SK-N-SH treated with all-trans-retinoic acid at 6 μM for 48 hours (cell line): Measurements from ENCODE around the gene PBRM1.

Experiments
- ARNTL ChIP-seq: fragments of 450-650 bp; formaldehyde crosslinking; IDR thresholded peaks from 2 replicates; pipeline ENCODE4 v1.5.0; 2020; ENCODE audit warnings: low read depth, mild to moderate bottlenecking, moderate library complexity, borderline replicate concordance
- CSDC2 ChIP-seq: fragments of 250-450 bp; sonication (Bioruptor Pico); IDR thresholded peaks from 2 replicates; pipeline ENCODE4 v1.5.0; 2020; ENCODE audit warnings: mild to moderate bottlenecking, moderate library complexity
- SNAI2 ChIP-seq: fragments of 250-450 bp; sonication (Bioruptor Pico); IDR thresholded peaks from 2 replicates; pipeline ENCODE4 v1.5.0; 2020; ENCODE audit warnings: mild to moderate bottlenecking, moderate library complexity
- TCF4 ChIP-seq: fragments of 250-450 bp; sonication (Bioruptor Pico); IDR thresholded peaks from 2 replicates; pipeline ENCODE4 v1.8.0; 2021; ENCODE audit warnings: mild to moderate bottlenecking, moderate library complexity, borderline replicate concordance
- ZFP30 ChIP-seq: fragments of 450-650 bp; formaldehyde crosslinking; IDR thresholded peaks from 2 replicates; pipeline ENCODE4 v1.5.0; 2022; ENCODE audit warnings: mild to moderate bottlenecking, moderate library complexity
- ZNF70 ChIP-seq: fragments of 450-650 bp; formaldehyde crosslinking; IDR thresholded peaks from 2 replicates; pipeline ENCODE4 v1.5.0; 2020; ENCODE audit warnings: mild to moderate bottlenecking, moderate library complexity
- TF ChIP-seq, protein P1 (sequence below): fragments of 250-450 bp; sonication (Bioruptor Pico); IDR thresholded peaks from 2 replicates; pipeline ENCODE4 v1.5.0; 2020; ENCODE audit warnings: mild to moderate bottlenecking, moderate library complexity
- TF ChIP-seq, protein P2 (sequence below): fragments of 250-450 bp; sonication (Bioruptor Pico); IDR thresholded peaks from 2 replicates; pipeline ENCODE4 v1.8.0; 2020; ENCODE audit warnings: mild to moderate bottlenecking, moderate library complexity, borderline replicate concordance
- TF ChIP-seq, protein P3 (sequence below): fragments of 250-450 bp; sonication (Bioruptor Pico); IDR thresholded peaks from 2 replicates; pipeline ENCODE4 v1.5.1; 2020; ENCODE audit warnings: low read depth, mild to moderate bottlenecking, moderate library complexity
- TF ChIP-seq, protein P4 (sequence below): fragments of 250-450 bp; sonication (Bioruptor Pico); IDR thresholded peaks from 2 replicates; pipeline ENCODE4 v1.8.0; 2021; ENCODE audit warnings: low read depth, mild to moderate bottlenecking, moderate library complexity, borderline replicate concordance

DNA sequence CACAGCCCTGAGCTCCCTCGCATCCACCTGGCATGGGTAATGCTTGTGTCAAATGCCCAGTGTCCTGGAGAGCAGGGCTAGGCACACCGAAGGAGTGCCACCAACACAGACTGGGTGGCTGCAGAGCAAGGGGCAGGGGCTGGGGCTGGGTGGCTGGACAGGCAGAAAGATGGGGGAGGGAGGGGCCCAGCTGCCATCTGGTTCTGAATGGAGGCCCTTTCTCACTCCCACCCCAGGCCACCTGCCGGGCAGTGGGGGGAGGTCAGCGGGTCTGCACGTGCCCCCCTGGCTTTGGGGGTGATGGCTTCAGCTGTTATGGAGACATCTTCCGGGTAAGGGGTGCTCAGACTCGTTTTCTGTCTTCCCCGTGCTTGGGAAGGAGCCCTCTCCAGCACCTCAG lies 173.6 kb downstream of the PBRM1 start:
- TF ChIP-seq TCF4 (no peak), ARNTL (CRISPR knock-in tag) (no peak), SNAI2 (CRISPR knock-in tag) (no peak), CSDC2 (CRISPR knock-in tag) (no peak), ZNF70 (CRISPR knock-in tag) (no peak), ZFP30 (CRISPR knock-in tag) (no peak)
- TF ChIP-seq, protein P1, sequence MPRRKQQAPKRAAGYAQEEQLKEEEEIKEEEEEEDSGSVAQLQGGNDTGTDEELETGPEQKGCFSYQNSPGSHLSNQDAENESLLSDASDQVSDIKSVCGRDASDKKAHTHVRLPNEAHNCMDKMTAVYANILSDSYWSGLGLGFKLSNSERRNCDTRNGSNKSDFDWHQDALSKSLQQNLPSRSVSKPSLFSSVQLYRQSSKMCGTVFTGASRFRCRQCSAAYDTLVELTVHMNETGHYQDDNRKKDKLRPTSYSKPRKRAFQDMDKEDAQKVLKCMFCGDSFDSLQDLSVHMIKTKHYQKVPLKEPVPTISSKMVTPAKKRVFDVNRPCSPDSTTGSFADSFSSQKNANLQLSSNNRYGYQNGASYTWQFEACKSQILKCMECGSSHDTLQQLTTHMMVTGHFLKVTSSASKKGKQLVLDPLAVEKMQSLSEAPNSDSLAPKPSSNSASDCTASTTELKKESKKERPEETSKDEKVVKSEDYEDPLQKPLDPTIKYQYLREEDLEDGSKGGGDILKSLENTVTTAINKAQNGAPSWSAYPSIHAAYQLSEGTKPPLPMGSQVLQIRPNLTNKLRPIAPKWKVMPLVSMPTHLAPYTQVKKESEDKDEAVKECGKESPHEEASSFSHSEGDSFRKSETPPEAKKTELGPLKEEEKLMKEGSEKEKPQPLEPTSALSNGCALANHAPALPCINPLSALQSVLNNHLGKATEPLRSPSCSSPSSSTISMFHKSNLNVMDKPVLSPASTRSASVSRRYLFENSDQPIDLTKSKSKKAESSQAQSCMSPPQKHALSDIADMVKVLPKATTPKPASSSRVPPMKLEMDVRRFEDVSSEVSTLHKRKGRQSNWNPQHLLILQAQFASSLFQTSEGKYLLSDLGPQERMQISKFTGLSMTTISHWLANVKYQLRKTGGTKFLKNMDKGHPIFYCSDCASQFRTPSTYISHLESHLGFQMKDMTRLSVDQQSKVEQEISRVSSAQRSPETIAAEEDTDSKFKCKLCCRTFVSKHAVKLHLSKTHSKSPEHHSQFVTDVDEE (CRISPR knock-in tag), result no peak
- TF ChIP-seq, protein P2, sequence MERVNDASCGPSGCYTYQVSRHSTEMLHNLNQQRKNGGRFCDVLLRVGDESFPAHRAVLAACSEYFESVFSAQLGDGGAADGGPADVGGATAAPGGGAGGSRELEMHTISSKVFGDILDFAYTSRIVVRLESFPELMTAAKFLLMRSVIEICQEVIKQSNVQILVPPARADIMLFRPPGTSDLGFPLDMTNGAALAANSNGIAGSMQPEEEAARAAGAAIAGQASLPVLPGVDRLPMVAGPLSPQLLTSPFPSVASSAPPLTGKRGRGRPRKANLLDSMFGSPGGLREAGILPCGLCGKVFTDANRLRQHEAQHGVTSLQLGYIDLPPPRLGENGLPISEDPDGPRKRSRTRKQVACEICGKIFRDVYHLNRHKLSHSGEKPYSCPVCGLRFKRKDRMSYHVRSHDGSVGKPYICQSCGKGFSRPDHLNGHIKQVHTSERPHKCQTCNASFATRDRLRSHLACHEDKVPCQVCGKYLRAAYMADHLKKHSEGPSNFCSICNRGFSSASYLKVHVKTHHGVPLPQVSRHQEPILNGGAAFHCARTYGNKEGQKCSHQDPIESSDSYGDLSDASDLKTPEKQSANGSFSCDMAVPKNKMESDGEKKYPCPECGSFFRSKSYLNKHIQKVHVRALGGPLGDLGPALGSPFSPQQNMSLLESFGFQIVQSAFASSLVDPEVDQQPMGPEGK (CRISPR knock-in tag), result no peak
- TF ChIP-seq, protein P3, sequence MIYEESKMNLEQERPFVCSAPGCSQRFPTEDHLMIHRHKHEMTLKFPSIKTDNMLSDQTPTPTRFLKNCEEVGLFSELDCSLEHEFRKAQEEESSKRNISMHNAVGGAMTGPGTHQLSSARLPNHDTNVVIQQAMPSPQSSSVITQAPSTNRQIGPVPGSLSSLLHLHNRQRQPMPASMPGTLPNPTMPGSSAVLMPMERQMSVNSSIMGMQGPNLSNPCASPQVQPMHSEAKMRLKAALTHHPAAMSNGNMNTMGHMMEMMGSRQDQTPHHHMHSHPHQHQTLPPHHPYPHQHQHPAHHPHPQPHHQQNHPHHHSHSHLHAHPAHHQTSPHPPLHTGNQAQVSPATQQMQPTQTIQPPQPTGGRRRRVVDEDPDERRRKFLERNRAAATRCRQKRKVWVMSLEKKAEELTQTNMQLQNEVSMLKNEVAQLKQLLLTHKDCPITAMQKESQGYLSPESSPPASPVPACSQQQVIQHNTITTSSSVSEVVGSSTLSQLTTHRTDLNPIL (CRISPR knock-in tag), result no peak
- TF ChIP-seq, protein P4, sequence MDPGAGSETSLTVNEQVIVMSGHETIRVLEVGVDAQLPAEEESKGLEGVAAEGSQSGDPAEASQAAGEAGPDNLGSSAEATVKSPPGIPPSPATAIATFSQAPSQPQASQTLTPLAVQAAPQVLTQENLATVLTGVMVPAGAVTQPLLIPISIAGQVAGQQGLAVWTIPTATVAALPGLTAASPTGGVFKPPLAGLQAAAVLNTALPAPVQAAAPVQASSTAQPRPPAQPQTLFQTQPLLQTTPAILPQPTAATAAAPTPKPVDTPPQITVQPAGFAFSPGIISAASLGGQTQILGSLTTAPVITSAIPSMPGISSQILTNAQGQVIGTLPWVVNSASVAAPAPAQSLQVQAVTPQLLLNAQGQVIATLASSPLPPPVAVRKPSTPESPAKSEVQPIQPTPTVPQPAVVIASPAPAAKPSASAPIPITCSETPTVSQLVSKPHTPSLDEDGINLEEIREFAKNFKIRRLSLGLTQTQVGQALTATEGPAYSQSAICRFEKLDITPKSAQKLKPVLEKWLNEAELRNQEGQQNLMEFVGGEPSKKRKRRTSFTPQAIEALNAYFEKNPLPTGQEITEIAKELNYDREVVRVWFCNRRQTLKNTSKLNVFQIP (CRISPR knock-in tag), result no peak
